Activated CD4-positive, CD25-positive, alpha-beta regulatory T cell (primary cell): Measurements from ENCODE around the gene PRSS12.
"Not testable (repeated sequence)": the region's sequence is repeated elsewhere in the genome, so short reads cannot be mapped to it uniquely, and the experiment has no call there.

ENCODE experiments used
- DNase-seq, 4 experiments: peaks; one replicate each; lab custom pipeline; 2025; lab: John Stamatoyannopoulos, UW

PRSS12 gene

GRCh38 chr4:118278473-118279274 is 74.1 kb downstream of the PRSS12 start:
- peak; percentile 94 to 96 (median 94) for DNase-seq

GRCh38 chr4:118277243-118277642 is 75.6 kb downstream of the PRSS12 start:
- no peak for DNase-seq

GRCh38 chr4:118276580-118276979 is 76.2 kb downstream of the PRSS12 start:
- DNase-seq: no peak

- DNase-seq: no peak
These were observed 79.2 kb downstream of the PRSS12 start for GRCh38 chr4:118273642-118274041.

- no peak for DNase-seq
These were observed 81.0 kb downstream of the PRSS12 start for GRCh38 chr4:118271788-118272187.

- no peak for DNase-seq
These were observed 82.3 kb downstream of the PRSS12 start for GRCh38 chr4:118270492-118270891.

GRCh38 chr4:118268780-118269179 is 84.0 kb downstream of the PRSS12 start:
- DNase-seq: no peak

- not testable (repeated sequence) for DNase-seq
These were observed 86.7 kb downstream of the PRSS12 start for GRCh38 chr4:118266145-118266496.

- peak in 1 of 4 experiments; percentile 1 for DNase-seq
These were observed 87.3 kb downstream of the PRSS12 start for GRCh38 chr4:118265312-118266144.

- no peak for DNase-seq
These were observed 88.7 kb downstream of the PRSS12 start for GRCh38 chr4:118264096-118264495.

- no peak for DNase-seq
These were observed 92.5 kb downstream of the PRSS12 start for GRCh38 chr4:118260309-118260708.

GRCh38 chr4:118259111-118259510 is 93.7 kb downstream of the PRSS12 start:
- DNase-seq: no peak

- no peak for DNase-seq
These were observed 98.4 kb downstream of the PRSS12 start for GRCh38 chr4:118254368-118254767.

- no peak for DNase-seq
These were observed 102.9 kb downstream of the PRSS12 start for GRCh38 chr4:118249890-118250289.

- no peak for DNase-seq
These were observed 115.3 kb downstream of the PRSS12 start for GRCh38 chr4:118237531-118237930.

- no peak for DNase-seq
These were observed 117.2 kb downstream of the PRSS12 start for GRCh38 chr4:118235566-118236120.
